ENCODE measurements around the gene COPG1. TPM values are rescaled to one million over a fixed set of nuclear protein-coding genes. Genes with fewer than 3 reads are reported as not detected.
"Not testable (repeated sequence)": the region's sequence is repeated elsewhere in the genome, so short reads cannot be mapped to it uniquely, and the experiment has no call there.

COPG1 gene
- total RNA-seq, 1 donor from 2014 or later: 216 TPM

- DNase-seq (ENCODE audit: low spot score): no peak
These were observed 9.4 kb upstream of the COPG1 start for GRCh38 chr3:129239991-129240390.

DNA sequence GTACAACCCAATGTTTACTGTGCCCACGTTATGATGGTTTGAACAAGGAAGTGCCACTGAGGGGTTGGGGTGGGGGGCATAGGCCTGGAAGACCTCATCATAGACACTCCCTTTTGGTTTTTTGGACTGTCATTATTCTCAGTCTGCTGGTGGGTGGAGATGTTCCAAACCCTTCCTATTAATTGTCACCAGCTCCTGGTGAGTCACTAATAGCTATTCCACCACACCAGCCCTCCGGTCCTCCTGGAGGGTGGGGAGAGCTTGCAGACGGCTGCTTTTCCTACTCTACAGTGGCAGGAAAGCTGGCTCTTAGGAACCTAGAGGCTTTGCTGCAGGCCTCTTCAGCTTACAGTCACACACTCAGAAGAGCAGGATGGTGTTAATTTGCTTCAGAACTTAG is 9.0 kb upstream of the COPG1 start:
- DNase-seq (ENCODE audit: low spot score): no peak

GRCh38 chr3:129245141-129245540 is 4.3 kb upstream of the COPG1 start:
- DNase-seq (ENCODE audit: low spot score): no peak

- DNase-seq (ENCODE audit: low spot score): peak; percentile 72
These were observed 3.6 kb upstream of the COPG1 start for GRCh38 chr3:129245641-129246306.

DNA sequence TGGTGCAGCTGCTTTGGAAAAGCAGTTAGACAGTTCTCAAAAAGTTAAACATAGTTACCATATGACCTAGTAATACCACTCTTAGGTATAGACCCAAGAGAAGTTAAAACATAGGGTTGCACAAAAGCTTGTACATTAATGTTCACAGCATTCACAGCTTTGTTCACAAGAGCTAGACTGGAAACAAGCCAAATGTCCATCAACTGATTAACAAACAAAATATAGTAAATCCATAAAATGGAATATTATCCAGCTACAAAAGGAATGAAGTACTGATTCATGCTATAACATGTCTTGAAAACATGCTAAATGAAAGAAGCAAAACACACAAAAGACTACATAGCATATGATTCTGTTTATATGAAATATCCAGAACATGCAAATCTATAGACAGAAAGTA is 2.8 kb upstream of the COPG1 start:
- no peak for DNase-seq (ENCODE audit: low spot score)

DNA sequence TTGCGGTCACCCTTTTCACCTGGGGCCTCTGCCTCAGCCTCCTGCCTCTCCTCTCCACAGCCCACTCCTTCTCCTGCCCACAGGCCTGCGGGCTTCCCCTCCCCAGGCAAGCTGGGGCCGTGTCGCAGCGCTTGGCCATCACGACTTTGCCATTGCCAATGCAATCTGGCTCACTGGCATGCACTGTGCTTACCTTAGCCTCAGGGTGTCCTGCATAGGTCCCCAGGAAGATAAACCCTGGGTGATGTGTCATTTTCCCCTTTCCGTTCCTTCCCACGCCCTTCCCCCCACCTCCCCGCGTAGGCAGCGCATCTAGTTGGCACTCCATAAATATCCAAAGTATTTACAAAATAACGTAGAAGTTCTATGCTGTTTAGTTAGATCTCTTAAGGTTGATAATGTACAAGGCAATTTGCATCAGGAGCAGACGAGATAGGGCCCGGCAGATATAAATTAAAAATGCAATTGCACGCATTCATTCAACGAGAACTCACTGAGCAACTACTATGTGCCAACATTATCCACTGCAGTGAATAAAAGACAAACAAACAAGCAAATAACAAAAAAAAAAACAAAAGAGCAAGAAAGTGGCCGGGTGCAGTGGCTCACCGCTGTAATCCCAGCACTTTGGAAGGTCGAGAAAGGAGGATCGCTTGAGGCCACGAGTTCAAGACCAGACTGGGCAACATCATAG is 973 bp upstream of the COPG1 start:
- DNase-seq (ENCODE audit: low spot score): no peak

- no peak for DNase-seq (ENCODE audit: low spot score)
These were observed 3.3 kb downstream of the COPG1 start for GRCh38 chr3:129252748-129253147.

DNA sequence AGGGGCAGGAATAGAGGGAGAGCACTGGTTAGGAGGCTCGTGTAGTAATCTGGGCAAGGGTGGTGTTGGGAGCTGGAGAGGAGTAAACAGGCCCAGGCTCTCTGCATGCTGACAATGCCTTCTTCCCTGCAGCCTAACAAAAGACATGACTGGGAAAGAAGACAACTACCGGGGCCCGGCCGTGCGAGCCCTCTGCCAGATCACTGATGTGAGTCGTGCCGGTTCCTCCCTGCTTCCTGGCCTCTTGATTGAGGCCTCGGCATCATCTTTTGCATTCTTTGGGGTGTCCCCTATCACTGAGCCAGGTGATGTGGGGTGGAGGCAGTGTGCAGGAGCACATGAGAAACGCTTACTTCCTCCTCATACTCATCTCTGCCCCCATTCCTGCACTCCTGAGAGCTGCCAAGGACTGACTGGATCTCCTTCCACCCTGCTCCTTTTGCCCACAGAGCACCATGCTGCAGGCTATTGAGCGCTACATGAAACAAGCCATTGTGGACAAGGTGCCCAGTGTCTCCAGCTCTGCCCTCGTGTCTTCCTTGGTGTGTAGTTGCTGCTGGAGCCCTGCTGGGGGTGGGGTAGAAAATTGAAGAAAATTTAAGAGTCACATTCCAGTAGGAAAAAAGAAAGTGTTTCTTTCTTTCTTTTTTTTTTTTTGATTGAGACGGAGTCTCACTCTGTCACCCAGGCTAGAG is 5.3 kb downstream of the COPG1 start:
- DNase-seq (ENCODE audit: low spot score): no peak

DNA sequence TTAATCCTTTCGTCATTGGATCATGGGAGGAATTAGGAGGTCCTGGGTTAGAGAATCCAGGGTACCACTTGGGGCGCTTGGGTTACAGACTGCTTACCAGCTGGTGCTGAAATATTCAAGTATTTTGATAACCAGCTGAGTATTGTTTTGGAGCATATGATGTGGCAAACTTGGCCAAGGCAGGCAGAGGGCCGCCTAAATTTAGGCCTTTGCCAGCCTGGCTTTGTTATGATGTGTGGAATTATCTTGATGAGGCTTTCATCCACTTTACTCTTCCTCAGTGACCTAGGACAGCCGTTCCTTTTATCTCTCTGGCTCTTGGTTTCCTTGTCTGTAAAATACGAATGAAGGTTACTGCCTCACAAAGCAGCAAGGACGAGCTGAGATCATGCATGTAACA is 6.9 kb downstream of the COPG1 start:
- no peak for DNase-seq (ENCODE audit: low spot score)

DNA sequence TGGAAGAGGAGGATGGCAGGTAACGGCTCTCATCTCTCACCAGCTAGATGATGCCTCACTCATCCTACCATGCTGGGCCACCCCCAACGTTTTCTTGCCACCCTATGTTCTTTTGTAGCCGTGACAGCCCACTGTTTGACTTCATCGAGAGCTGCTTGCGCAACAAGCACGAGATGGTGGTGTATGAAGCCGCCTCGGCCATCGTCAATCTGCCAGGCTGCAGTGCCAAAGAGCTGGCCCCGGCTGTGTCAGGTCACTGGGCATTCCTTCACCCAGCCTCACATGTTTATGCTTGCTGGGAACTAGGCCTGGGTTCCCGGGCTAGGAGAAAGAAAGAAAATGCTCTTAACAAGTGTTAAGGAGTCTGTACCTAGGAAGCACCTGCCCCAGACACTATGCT is 8.2 kb downstream of the COPG1 start:
- DNase-seq (ENCODE audit: low spot score): no peak

DNA sequence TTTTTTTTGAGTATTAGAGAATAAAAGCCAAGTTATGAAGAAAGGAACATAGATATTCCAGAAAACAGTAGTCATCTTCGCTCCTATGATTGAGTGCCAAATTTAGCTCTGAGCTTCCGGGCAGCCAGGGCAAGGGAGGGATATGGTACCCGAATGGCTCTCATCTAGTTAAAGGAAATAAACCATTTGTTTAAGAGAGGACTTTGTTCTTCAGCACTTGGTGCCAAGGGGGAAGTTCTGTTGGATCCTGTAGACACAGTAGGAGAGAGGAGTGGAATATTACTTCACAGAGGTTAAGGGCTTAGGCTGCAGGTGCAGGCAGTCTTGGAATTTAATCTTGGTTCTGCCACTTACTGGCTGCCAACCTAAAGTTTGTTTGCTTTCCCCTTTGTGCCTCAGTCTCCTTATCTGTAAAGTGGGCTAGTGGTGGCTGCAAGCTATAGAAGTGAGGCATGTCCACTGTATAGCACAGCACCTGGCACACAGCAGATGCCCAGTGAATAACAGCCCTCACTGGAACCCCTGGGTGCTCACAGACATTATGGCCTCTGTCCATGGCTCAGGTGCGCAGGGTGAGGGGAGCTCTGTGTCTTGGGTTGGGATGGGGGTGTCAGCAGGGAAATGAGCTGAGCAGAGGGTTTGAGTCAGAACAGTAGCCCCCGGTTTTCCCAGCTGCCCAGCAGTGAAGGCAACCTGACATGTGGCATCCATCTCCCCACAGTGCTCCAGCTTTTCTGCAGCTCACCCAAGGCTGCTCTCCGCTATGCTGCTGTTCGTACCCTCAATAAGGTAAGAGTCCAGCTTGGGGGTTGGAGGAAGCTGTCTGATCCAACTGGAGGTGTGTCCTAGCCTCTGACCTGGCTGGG is 10.4 kb downstream of the COPG1 start:
- DNase-seq (ENCODE audit: low spot score): peak; percentile 59

DNA sequence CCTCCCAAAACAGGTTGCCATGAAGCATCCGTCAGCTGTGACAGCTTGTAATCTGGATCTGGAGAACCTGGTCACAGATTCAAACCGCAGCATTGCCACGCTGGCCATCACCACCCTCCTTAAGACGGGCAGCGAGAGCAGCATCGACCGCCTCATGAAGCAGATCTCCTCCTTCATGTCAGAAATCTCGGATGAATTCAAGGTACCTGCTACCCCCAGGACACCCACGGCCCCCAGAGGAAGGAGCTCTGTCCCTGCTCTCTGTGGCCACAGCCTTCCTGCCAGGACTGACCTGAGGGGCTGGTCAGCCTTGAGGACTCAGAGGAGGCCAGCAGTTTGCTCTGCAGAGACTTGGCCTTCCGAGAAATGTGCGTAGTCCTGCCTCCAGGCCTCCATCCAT is 11.2 kb downstream of the COPG1 start:
- no peak for DNase-seq (ENCODE audit: low spot score)

DNA sequence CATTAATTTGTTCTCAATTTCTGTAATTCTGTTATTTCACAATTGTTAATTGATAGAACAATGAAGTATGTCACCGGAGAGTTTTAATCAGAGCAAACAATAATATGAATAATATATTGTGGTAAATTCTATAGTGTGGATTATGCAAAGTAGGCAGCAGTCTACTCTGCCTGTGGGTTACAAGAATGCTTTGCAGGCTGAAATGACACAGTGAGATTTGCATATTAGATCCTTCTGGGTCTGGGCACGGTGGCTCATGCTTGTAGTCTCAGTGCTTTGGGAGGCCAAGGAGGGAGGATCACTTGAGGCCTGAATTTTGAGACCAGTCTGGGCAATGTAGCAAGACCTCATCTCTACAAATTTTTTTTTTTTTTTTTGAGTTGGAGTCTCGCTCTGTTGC is 12.5 kb downstream of the COPG1 start:
- DNase-seq (ENCODE audit: low spot score): no peak

- DNase-seq (ENCODE audit: low spot score): no peak
These were observed 13.9 kb downstream of the COPG1 start for GRCh38 chr3:129263161-129263910.

GRCh38 chr3:129264994-129265393 is 15.6 kb downstream of the COPG1 start:
- not testable (repeated sequence) for DNase-seq (ENCODE audit: low spot score)

- DNase-seq (ENCODE audit: low spot score): no peak
These were observed 17.2 kb downstream of the COPG1 start for GRCh38 chr3:129266651-129267050.

- DNase-seq (ENCODE audit: low spot score): no peak
These were observed 19.0 kb downstream of the COPG1 start for GRCh38 chr3:129268396-129268795.

DNA sequence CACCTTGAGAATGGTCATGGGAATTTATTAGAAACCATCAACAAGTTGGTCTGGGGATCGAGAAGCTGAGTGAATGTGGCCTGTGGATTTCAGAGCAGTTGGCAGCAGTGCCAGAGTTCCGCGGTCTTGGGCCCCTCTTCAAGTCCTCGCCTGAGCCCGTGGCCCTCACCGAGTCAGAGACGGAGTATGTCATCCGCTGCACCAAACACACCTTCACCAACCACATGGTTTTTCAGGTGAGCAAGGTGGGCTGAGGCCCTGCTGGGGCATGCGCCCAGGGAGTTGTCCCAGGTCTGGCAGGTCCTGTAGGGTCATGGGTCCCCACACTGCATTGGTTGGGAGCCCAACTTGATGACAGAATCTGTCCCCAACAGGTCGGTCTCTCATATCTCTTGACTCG is 22.3 kb downstream of the COPG1 start:
- no peak for DNase-seq (ENCODE audit: low spot score)

DNA sequence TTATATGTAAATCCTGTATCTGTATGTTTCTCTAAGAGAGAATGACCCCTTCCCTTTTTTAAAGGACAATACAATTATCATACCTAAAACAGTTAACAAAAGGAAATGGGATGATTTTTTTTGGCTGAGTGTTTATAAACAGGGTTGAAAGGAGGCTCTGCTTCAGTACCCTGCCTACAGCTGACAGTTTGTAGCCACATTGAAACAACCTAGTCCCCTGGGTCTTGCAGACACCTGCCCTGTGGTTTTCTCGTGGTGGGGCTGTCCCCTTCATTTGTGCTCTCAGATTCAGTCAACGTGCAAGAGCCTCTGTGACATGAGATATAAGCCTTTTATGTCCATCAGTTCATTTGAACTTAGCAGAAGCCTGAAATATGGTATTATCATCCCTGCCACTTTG is 27.0 kb downstream of the COPG1 start:
- no peak for DNase-seq (ENCODE audit: low spot score)

- no peak for DNase-seq (ENCODE audit: low spot score)
These were observed 28.4 kb downstream of the COPG1 start for GRCh38 chr3:129277829-129278271.

DNA sequence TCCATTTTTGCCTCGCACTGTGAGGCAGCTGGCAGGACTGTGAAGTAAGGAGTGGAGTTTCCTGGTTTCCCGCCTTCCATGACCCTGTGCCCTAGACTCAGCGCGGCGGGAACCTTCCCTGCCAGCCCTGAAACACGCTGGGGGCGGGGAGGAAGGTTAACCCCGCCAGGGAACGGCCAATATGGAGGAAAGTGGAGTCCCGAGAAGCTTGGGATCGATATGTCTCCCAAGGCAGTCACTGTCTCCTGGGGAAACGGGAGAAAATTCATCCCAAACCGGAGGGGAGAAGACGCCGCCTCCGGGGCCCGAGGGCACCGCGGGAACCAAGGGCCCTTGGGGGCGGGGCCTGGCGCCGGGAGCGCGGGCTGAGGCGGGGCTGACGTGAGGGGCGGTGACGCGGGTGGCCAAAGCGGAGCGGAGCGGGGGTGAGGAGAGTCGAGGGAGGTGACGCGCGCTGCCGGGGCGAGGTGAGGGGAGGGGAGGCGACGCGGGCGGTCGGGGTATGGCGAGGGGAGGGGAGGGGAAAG is 29.1 kb downstream of the COPG1 start, which contains the start of gene HMCES:
HMCES (plus strand) TSS at position 432 of the 527 bp plus-strand sequence. CDS start 863 bp downstream, outside the sequence.
- DNase-seq (ENCODE audit: low spot score): peak; percentile 91
